ENCODE measurements around the gene SPDYE16. TPM values are rescaled to one million over a fixed set of nuclear protein-coding genes. Genes with fewer than 3 reads are reported as not detected.
"Not testable (repeated sequence)": the region's sequence is repeated elsewhere in the genome, so short reads cannot be mapped to it uniquely, and the experiment has no call there.

SPDYE16 gene
- total RNA-seq, 4 donors from 2014 or later: 0.42 to 3.7 (median 0.94) TPM; not detected in 1

- no peak for TF ChIP-seq EP300 (IDR thresholded peaks at IDR 0.05)
- no peak for TF ChIP-seq CTCF (IDR thresholded peaks at IDR 0.05)
- whole genome bisulfite sequencing, 2 donors (ENCODE audit: low coverage in 1 of 2): 72 to 87% methylated on average over 10 of the region's 29 CpGs
These were observed 29.0 kb downstream of the SPDYE16 start for GRCh38 chr7:76513817-76514799.

GRCh38 chr7:76512941-76513816 lies 29.9 kb downstream of the SPDYE16 start:
- no peak overlapping the region for H3K4me3 ChIP-seq
- no peaks in the 10 kb centered on the region for H3K36me3 ChIP-seq
- H3K27me3 ChIP-seq: no peaks in the 10 kb centered on the region
- TF ChIP-seq POLR2A (IDR thresholded peaks at IDR 0.05) (no peak), EP300 (IDR thresholded peaks at IDR 0.05) (no peak), POLR2AphosphoS5 (IDR thresholded peaks at IDR 0.05) (no peak), CTCF (IDR thresholded peaks at IDR 0.05) (no peak)
- no peak for ATAC-seq
- peak overlapping the region in 1 of 4 donors; percentile 6 for H3K27ac ChIP-seq
- 27 to 33% methylated on average over 1 to 3 of the region's 21 CpGs for WGBS, 2 donors (ENCODE audit: low coverage in 1 of 2)
- peaks cover 0 to 24% (median 3%) of the 10 kb centered on the region in 3 donors for H3K4me1 ChIP-seq
- H3K9me3 ChIP-seq: no peaks in the 10 kb centered on the region

More at GRCh38 chr7:76513817-76514799, 29.0 kb downstream of the SPDYE16 start:
- peak overlapping the region in 1 of 4 donors; percentile 6 for H3K27ac ChIP-seq
- no peak for ATAC-seq
- no peak overlapping the region for H3K4me3 ChIP-seq
- H3K36me3 ChIP-seq: no peaks in the 10 kb centered on the region
- H3K9me3 ChIP-seq: no peaks in the 10 kb centered on the region
- H3K4me1 ChIP-seq: peaks cover 0 to 24% (median 3%) of the 10 kb centered on the region in 3 donors
- no peaks in the 10 kb centered on the region for H3K27me3 ChIP-seq

GRCh38 chr7:76511911-76512885 lies 30.9 kb downstream of the SPDYE16 start:
- H3K27me3 ChIP-seq, H3K27ac ChIP-seq, H3K9me3 ChIP-seq, H3K36me3 ChIP-seq, H3K4me3 ChIP-seq: not testable (repeated sequence)
- peaks cover 0 to 24% (median 3%) of the 10 kb centered on the region in 3 donors for H3K4me1 ChIP-seq
- peak; percentile 54 for ATAC-seq
- no CpG with 5 or more reads among the region's 31 CpGs for WGBS, 2 donors (ENCODE audit: low coverage in 1 of 2)

GRCh38 chr7:76511200-76511910 lies 31.7 kb downstream of the SPDYE16 start:
- H3K27ac ChIP-seq, H3K27me3 ChIP-seq, H3K4me3 ChIP-seq, ATAC-seq, H3K9me3 ChIP-seq: not testable (repeated sequence)
- WGBS, 2 donors (ENCODE audit: low coverage in 1 of 2): 100% methylated on average over 1 of the region's 24 CpGs; no CpG with 5 or more reads in 1 of the 2 donors
- Histone ChIP-seq H3K4me1 (peaks cover 0 to 23% (median 3%) of the 10 kb centered on the region in 3 donors), H3K36me3 (peaks cover 0 to 14% of the 10 kb centered on the region in 2 donors)
